ENCODE data around the gene DDX19B.

GRCh38 chr16:70359552-70359951, 60.6 kb downstream of the DDX19B start:
- no peak for TF ChIP-seq CTCF (IDR thresholded peaks at IDR 0.05; ENCODE audit: low read depth, low read length)
- no peak for TF ChIP-seq POLR2A (IDR thresholded peaks at IDR 0.05; ENCODE audit: extremely low read depth, insufficient read length)
- no peak for TF ChIP-seq MYC (IDR thresholded peaks at IDR 0.05; ENCODE audit: low read depth, low read length)
